Esophagus (tissue), 2 donors: ENCODE results near the gene COMMD1. TPM values are rescaled to one million over a fixed set of nuclear protein-coding genes. Genes with fewer than 3 reads are reported as not detected.
"Not testable (repeated sequence)": the region's sequence is repeated elsewhere in the genome, so short reads cannot be mapped to it uniquely, and the experiment has no call there.

Experiments
- H3K27ac ChIP-seq, 2 donors: one replicate each; pipeline ENCODE4 v1.5.1; 2013; ENCODE audit warnings: low read depth in 2 of 2, mild to moderate bottlenecking in 2 of 2, inconsistent platforms in 1 of 2, low read length in 1 of 2, moderate library complexity in 1 of 2
- H3K27me3 ChIP-seq, 2 donors: one replicate each; pipeline ENCODE4 v1.6.1; 2013; ENCODE audit warnings: low read length in 2 of 2, control low read depth in 1 of 2, mild to moderate bottlenecking in 1 of 2; ENCODE audit not compliant: insufficient read depth in 2 of 2, control insufficient read depth in 1 of 2
- H3K36me3 ChIP-seq, 2 donors: one replicate each; pipeline ENCODE4 v1.6.1; 2013; ENCODE audit warnings: low read length in 1 of 2; ENCODE audit not compliant: control insufficient read depth in 2 of 2, insufficient read depth in 2 of 2
- H3K4me1 ChIP-seq, 2 donors: one replicate each; pipeline ENCODE4 v1.6.1; 2013; ENCODE audit warnings: low read length in 1 of 2; ENCODE audit not compliant: control insufficient read depth in 2 of 2, insufficient read depth in 2 of 2
- H3K4me3 ChIP-seq, 2 donors: one replicate each; pipeline ENCODE4 v1.5.1; 2013; ENCODE audit warnings: low read length in 2 of 2, mild to moderate bottlenecking in 2 of 2, low read depth in 1 of 2, moderate library complexity in 1 of 2
- H3K9me3 ChIP-seq, 2 donors: one replicate each; pipeline ENCODE4 v1.6.1; 2013; ENCODE audit warnings: mild to moderate bottlenecking in 2 of 2, low read depth in 1 of 2, low read length in 1 of 2, moderate library complexity in 1 of 2; ENCODE audit not compliant: control insufficient read depth in 2 of 2, insufficient read depth in 1 of 2
- WGBS, 2 donors: extraction: QIAGEN DNeasy Blood & Tissue Kit; methylation state at CpG; one replicate each; pipeline ENCODE4 v1.1.7; 2013; 5-methylcytosine and 5-hydroxymethylcytosine counted together
- polyA plus RNA-seq, 2 donors: library from polyadenylated mRNA; stranded (reverse); fragments of 200-250 nt; gene quantifications; one replicate each; pipeline ENCODE4 v1.2.3, GENCODE V29; 2013
- donor health status: healthy with polysubstance abuse.
- donor health status: Bipolar disorder and iron deficiency.

COMMD1 gene
- polyA plus RNA-seq, 2 donors: 36.7 to 49.2 TPM

GRCh38 chr2:62036229-62036628 lies 130.8 kb downstream of the COMMD1 start:
- 93 to 100% methylated on average over 1 of the region's 1 CpG for WGBS, 2 donors
- Histone ChIP-seq H3K27me3 (no peaks in the 10 kb centered on the region), H3K9me3 (no peaks in the 10 kb centered on the region), H3K4me1 (no peaks in the 10 kb centered on the region), H3K4me3 (no peak overlapping the region), H3K27ac (no peak overlapping the region), H3K36me3 (no peaks in the 10 kb centered on the region)

GRCh38 chr2:62036761-62037250 lies 131.3 kb downstream of the COMMD1 start:
- H3K27me3 ChIP-seq: no peaks in the 10 kb centered on the region
- no peak overlapping the region for H3K27ac ChIP-seq
- H3K4me3 ChIP-seq: no peak overlapping the region
- no peaks in the 10 kb centered on the region for H3K4me1 ChIP-seq
- WGBS, 2 donors: 93 to 95% methylated on average over 2 of the region's 2 CpGs
- H3K36me3 ChIP-seq: no peaks in the 10 kb centered on the region
- no peaks in the 10 kb centered on the region for H3K9me3 ChIP-seq

GRCh38 chr2:62038975-62039771 lies 133.7 kb downstream of the COMMD1 start:
- H3K27ac ChIP-seq: no peak overlapping the region
- H3K4me3 ChIP-seq: no peak overlapping the region
- WGBS, 2 donors: 71 to 85% methylated on average over 3 of the region's 3 CpGs
- H3K4me1 ChIP-seq: peaks cover 0 to 4% of the 10 kb centered on the region in 2 donors
- no peaks in the 10 kb centered on the region for H3K27me3 ChIP-seq
- H3K9me3 ChIP-seq: peaks cover 0 to 3% of the 10 kb centered on the region in 2 donors
- H3K36me3 ChIP-seq: no peaks in the 10 kb centered on the region

GRCh38 chr2:62040926-62041325 lies 135.5 kb downstream of the COMMD1 start:
- Histone ChIP-seq H3K27ac (no peak overlapping the region), H3K4me3 (no peak overlapping the region), H3K4me1 (peaks cover 0 to 4% of the 10 kb centered on the region in 2 donors), H3K27me3 (no peaks in the 10 kb centered on the region), H3K9me3 (peaks cover 0 to 7% of the 10 kb centered on the region in 2 donors), H3K36me3 (no peaks in the 10 kb centered on the region)
- WGBS, 2 donors: 82 to 86% methylated on average over 3 of the region's 3 CpGs

GRCh38 chr2:62041701-62042385 lies 136.4 kb downstream of the COMMD1 start:
- not testable (repeated sequence) for H3K36me3 ChIP-seq, H3K27ac ChIP-seq, H3K9me3 ChIP-seq, H3K4me1 ChIP-seq, H3K27me3 ChIP-seq, H3K4me3 ChIP-seq
- WGBS, 2 donors: 96% methylated on average over 16 of the region's 16 CpGs

- H3K4me1 ChIP-seq: peaks cover 0 to 4% of the 10 kb centered on the region in 2 donors
- H3K4me3 ChIP-seq: no peak overlapping the region
- H3K9me3 ChIP-seq: peaks cover 0 to 7% of the 10 kb centered on the region in 2 donors
- no peak overlapping the region for H3K27ac ChIP-seq
- H3K36me3 ChIP-seq: no peaks in the 10 kb centered on the region
- 94 to 98% methylated on average over 30 of the region's 30 CpGs for WGBS, 2 donors
- H3K27me3 ChIP-seq: no peaks in the 10 kb centered on the region
Measured at GRCh38 chr2:62042400-62042799, 136.9 kb downstream of the COMMD1 start.

GRCh38 chr2:62042944-62043343 lies 137.5 kb downstream of the COMMD1 start:
- Histone ChIP-seq H3K27me3 (no peaks in the 10 kb centered on the region), H3K9me3 (peaks cover 0 to 7% of the 10 kb centered on the region in 2 donors), H3K4me1 (peaks cover 0 to 4% of the 10 kb centered on the region in 2 donors), H3K36me3 (no peaks in the 10 kb centered on the region), H3K27ac (no peak overlapping the region), H3K4me3 (no peak overlapping the region)
- WGBS, 2 donors: 40 to 45% methylated on average over 2 of the region's 2 CpGs

GRCh38 chr2:62045017-62045543 lies 139.6 kb downstream of the COMMD1 start:
- H3K27ac ChIP-seq: no peak overlapping the region
- 82 to 83% methylated on average over 3 of the region's 3 CpGs for WGBS, 2 donors
- H3K36me3 ChIP-seq: no peaks in the 10 kb centered on the region
- peaks cover 0 to 4% of the 10 kb centered on the region in 2 donors for H3K4me1 ChIP-seq
- no peaks in the 10 kb centered on the region for H3K27me3 ChIP-seq
- H3K4me3 ChIP-seq: no peak overlapping the region
- H3K9me3 ChIP-seq: peaks cover 0 to 7% of the 10 kb centered on the region in 2 donors

- Histone ChIP-seq H3K4me1 (peaks cover 0 to 4% of the 10 kb centered on the region in 2 donors), H3K36me3 (no peaks in the 10 kb centered on the region), H3K9me3 (peaks cover 0 to 7% of the 10 kb centered on the region in 2 donors), H3K27ac (no peak overlapping the region), H3K27me3 (no peaks in the 10 kb centered on the region), H3K4me3 (no peak overlapping the region)
- 85 to 94% methylated on average over 1 of the region's 1 CpG for WGBS, 2 donors
Measured at GRCh38 chr2:62046141-62046540, 140.7 kb downstream of the COMMD1 start.
